SKM-1 (cell line): ENCODE data around the gene RRBP1.

Experiments
- DNase-seq: peaks from one replicate; lab custom pipeline; 2025; ENCODE audit not compliant: unreplicated experiment; lab: John Stamatoyannopoulos, UW

RRBP1 gene

GRCh38 chr20:17637413-17637780 is 44.6 kb downstream of the RRBP1 start:
- no peak for DNase-seq

GRCh38 chr20:17636523-17637412 is 45.3 kb downstream of the RRBP1 start:
- no peak for DNase-seq

- DNase-seq, result no peak
Observed at GRCh38 chr20:17635332-17636244, 46.5 kb downstream of the RRBP1 start.

GRCh38 chr20:17634661-17635331 is 47.2 kb downstream of the RRBP1 start:
- DNase-seq, result no peak

- no peak for DNase-seq
Observed at GRCh38 chr20:17633850-17634500, 48.1 kb downstream of the RRBP1 start.

GRCh38 chr20:17633221-17633849 is 48.7 kb downstream of the RRBP1 start:
- DNase-seq, result no peak

- no peak for DNase-seq
Observed at GRCh38 chr20:17631576-17632319, 50.3 kb downstream of the RRBP1 start.

GRCh38 chr20:17630806-17631195 is 51.2 kb downstream of the RRBP1 start:
- DNase-seq, result no peak

GRCh38 chr20:17630151-17630805 is 51.8 kb downstream of the RRBP1 start:
- no peak for DNase-seq

GRCh38 chr20:17629678-17630089 is 52.4 kb downstream of the RRBP1 start:
- DNase-seq, result no peak

GRCh38 chr20:17629025-17629424 is 53.0 kb downstream of the RRBP1 start:
- no peak for DNase-seq

- DNase-seq, result no peak
Observed at GRCh38 chr20:17628101-17628841, 53.8 kb downstream of the RRBP1 start.

- DNase-seq, result no peak
Observed at GRCh38 chr20:17627101-17627955, 54.7 kb downstream of the RRBP1 start.

GRCh38 chr20:17626217-17627007 is 55.6 kb downstream of the RRBP1 start:
- no peak for DNase-seq

GRCh38 chr20:17625246-17626051 is 56.6 kb downstream of the RRBP1 start:
- DNase-seq, result no peak
